Measurements from ENCODE around the gene GSE1.

DNA sequence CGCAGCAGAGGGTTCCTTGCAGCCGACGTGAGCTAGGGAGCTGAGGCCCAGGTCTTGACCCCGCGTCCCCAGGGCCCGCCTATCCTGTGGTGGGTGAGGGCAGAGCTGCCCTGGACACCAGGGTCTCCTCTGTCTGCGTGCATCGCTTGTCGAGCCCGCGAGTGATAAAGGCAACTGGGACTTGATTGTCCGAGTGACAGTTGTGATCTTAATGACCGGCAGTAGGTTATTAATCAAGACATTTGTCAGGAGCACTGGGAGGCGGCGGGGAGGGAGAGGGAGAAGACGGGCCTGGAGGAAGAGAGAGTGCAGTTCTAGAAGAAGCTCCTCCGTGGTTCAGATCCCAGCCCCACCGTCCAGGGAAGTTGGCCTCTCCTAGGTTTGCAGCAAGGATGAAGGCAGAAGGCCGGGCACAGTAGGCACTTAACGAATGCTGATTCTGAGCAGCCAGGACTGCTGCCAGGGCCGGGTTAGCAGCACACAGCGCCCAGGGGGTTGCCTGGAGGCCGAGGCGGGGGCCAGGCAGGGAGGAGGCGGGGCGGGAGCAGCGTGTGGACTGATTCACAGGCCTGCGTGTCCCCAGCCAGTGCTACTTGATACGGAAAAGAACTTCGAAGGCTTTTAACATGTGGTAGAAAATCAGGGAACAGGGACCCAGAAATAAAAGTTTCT is 11.3 kb upstream of the GSE1 start:
- TF ChIP-seq, protein P1, sequence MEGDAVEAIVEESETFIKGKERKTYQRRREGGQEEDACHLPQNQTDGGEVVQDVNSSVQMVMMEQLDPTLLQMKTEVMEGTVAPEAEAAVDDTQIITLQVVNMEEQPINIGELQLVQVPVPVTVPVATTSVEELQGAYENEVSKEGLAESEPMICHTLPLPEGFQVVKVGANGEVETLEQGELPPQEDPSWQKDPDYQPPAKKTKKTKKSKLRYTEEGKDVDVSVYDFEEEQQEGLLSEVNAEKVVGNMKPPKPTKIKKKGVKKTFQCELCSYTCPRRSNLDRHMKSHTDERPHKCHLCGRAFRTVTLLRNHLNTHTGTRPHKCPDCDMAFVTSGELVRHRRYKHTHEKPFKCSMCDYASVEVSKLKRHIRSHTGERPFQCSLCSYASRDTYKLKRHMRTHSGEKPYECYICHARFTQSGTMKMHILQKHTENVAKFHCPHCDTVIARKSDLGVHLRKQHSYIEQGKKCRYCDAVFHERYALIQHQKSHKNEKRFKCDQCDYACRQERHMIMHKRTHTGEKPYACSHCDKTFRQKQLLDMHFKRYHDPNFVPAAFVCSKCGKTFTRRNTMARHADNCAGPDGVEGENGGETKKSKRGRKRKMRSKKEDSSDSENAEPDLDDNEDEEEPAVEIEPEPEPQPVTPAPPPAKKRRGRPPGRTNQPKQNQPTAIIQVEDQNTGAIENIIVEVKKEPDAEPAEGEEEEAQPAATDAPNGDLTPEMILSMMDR (IDR thresholded peaks at IDR 0.05): no peak
- no peak for TF ChIP-seq ZFX (IDR thresholded peaks at IDR 0.05; ENCODE audit: borderline replicate concordance)
